ENCODE results near the gene MYRIP.

DNA sequence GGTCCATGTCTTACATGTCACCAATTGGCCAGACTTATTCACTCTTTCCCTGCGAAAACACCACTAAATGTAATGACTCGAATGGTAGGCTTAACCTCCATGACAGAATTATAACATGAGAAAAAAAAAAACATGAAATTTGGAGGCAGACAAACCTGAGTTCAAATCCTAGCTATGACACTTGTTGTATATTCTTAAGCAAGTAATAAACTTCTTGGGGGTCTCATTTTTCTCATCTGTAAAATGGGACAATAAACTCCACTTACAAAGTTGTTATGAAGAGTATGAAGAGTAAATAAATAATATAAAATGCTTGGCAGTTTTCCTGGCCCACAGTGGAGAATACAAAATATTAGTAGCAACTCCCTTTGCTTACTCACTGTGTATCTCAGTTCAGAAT lies 488.7 kb downstream of the MYRIP start:
- TF ChIP-seq, protein P1, sequence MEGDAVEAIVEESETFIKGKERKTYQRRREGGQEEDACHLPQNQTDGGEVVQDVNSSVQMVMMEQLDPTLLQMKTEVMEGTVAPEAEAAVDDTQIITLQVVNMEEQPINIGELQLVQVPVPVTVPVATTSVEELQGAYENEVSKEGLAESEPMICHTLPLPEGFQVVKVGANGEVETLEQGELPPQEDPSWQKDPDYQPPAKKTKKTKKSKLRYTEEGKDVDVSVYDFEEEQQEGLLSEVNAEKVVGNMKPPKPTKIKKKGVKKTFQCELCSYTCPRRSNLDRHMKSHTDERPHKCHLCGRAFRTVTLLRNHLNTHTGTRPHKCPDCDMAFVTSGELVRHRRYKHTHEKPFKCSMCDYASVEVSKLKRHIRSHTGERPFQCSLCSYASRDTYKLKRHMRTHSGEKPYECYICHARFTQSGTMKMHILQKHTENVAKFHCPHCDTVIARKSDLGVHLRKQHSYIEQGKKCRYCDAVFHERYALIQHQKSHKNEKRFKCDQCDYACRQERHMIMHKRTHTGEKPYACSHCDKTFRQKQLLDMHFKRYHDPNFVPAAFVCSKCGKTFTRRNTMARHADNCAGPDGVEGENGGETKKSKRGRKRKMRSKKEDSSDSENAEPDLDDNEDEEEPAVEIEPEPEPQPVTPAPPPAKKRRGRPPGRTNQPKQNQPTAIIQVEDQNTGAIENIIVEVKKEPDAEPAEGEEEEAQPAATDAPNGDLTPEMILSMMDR (IDR thresholded peaks at IDR 0.05; ENCODE audit: low read depth, low read length, poor library complexity, severe bottlenecking): no peak
- no peak for TF ChIP-seq EZH2phosphoT487 (IDR thresholded peaks at IDR 0.05; ENCODE audit: borderline replicate concordance, low read length)

Measured in DOHH2 (cell line).